PFSK-1 (cell line): ENCODE data around the gene COMMD3.

Source experiments
- FOXP2 ChIP-seq: optimal IDR thresholded peaks from 2 replicates; pipeline ENCODE3; 2011; ENCODE audit warnings: borderline replicate concordance, control low read depth, inconsistent platforms; ENCODE audit not compliant: insufficient read depth; ENCODE audit errors: extremely low read length, extremely low read depth
- POLR2AphosphoS5 ChIP-seq: IDR thresholded peaks from 2 replicates; pipeline ENCODE4 v1.6.1; 2012; ENCODE audit warnings: low read depth, mild to moderate bottlenecking, control low read depth, low read length, moderate library complexity
- SIN3A ChIP-seq: IDR thresholded peaks from 2 replicates; pipeline ENCODE4 v1.6.1; 2012; ENCODE audit warnings: mild to moderate bottlenecking, low read length, moderate library complexity, borderline replicate concordance; ENCODE audit not compliant: insufficient read depth
- TAF1 ChIP-seq: IDR thresholded peaks from 2 replicates; pipeline ENCODE4 v1.6.1; 2012; ENCODE audit warnings: low read length, control low read depth, borderline replicate concordance; ENCODE audit not compliant: insufficient read depth
- TF ChIP-seq, protein P1 (sequence below), 2 experiments: IDR thresholded peaks; 2 replicates each; pipeline versions ENCODE4 v1.6.1 to v1.8.0; 2011 to 2012; ENCODE audit warnings: low read depth in 2 of 2, low read length in 2 of 2, control low read depth in 1 of 2, inconsistent platforms in 1 of 2, mild to moderate bottlenecking in 1 of 2, moderate library complexity in 1 of 2; ENCODE audit not compliant: insufficient read depth in 1 of 2

DNA sequence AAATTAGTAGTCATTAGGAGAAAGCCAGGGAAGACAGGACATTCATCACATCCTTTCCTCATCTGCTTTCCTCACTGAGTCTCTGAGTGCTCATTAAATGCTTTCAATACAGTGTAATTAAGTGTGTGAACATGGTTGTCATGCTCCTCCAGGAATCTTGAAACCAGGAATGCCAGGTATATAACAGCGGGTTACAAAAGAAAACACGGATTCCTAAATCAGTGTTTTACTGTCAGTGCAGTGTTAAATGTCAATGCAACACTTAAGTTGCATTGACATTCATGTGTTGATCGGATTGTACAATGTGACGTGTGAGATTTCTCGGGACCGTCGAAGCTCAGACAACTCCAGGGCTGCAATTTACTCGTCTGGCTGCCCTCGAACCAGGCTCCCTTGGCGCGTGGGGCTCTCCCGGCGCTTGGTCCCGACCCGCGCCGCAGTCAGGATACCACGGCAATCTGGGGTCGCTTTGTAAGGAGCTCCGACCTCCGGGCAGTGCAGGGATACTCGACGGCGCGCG, 28.7 kb downstream of the COMMD3 start:
- TF ChIP-seq, protein P1, sequence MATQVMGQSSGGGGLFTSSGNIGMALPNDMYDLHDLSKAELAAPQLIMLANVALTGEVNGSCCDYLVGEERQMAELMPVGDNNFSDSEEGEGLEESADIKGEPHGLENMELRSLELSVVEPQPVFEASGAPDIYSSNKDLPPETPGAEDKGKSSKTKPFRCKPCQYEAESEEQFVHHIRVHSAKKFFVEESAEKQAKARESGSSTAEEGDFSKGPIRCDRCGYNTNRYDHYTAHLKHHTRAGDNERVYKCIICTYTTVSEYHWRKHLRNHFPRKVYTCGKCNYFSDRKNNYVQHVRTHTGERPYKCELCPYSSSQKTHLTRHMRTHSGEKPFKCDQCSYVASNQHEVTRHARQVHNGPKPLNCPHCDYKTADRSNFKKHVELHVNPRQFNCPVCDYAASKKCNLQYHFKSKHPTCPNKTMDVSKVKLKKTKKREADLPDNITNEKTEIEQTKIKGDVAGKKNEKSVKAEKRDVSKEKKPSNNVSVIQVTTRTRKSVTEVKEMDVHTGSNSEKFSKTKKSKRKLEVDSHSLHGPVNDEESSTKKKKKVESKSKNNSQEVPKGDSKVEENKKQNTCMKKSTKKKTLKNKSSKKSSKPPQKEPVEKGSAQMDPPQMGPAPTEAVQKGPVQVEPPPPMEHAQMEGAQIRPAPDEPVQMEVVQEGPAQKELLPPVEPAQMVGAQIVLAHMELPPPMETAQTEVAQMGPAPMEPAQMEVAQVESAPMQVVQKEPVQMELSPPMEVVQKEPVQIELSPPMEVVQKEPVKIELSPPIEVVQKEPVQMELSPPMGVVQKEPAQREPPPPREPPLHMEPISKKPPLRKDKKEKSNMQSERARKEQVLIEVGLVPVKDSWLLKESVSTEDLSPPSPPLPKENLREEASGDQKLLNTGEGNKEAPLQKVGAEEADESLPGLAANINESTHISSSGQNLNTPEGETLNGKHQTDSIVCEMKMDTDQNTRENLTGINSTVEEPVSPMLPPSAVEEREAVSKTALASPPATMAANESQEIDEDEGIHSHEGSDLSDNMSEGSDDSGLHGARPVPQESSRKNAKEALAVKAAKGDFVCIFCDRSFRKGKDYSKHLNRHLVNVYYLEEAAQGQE (IDR thresholded peaks at IDR 0.05; ENCODE audit: insufficient read depth in 1 of 2, low read depth in 2 of 2, low read length in 2 of 2) = no peak
- TF ChIP-seq POLR2AphosphoS5 (no peak), TAF1 (no peak), SIN3A (no peak), FOXP2 (no peak)
